Muscle of leg (tissue), 11 donors: ENCODE data around the gene GFPT1. TPM values are rescaled to one million over a fixed set of nuclear protein-coding genes. Genes with fewer than 3 reads are reported as not detected.

Experiments used
- DNase-seq: peaks from one replicate; pipeline ENCODE4 v3.0.0; 2013
- H3K27ac ChIP-seq: one replicate; pipeline ENCODE4 v1.5.1; 2013; ENCODE audit warnings: mild to moderate bottlenecking, low read length, control low read depth
- H3K27me3 ChIP-seq: one replicate; pipeline ENCODE4 v1.6.1; 2013; ENCODE audit warnings: low read length; ENCODE audit not compliant: control insufficient read depth, insufficient read depth
- H3K36me3 ChIP-seq: one replicate; pipeline ENCODE4 v1.6.1; 2013; ENCODE audit warnings: low read length; ENCODE audit not compliant: control insufficient read depth, insufficient read depth
- H3K4me1 ChIP-seq: one replicate; pipeline ENCODE4 v1.6.1; 2013; ENCODE audit warnings: low read length; ENCODE audit not compliant: control insufficient read depth, insufficient read depth
- H3K4me3 ChIP-seq: one replicate; pipeline ENCODE4 v1.5.1; 2013; ENCODE audit warnings: low read length, control low read depth
- H3K9me3 ChIP-seq: replicated peaks from 2 replicates; pipeline ENCODE4 v1.6.1; 2013; ENCODE audit warnings: low read depth, low read length; ENCODE audit not compliant: control insufficient read depth
- WGBS: methylation state at CpG from one replicate; pipeline ENCODE4 v1.1.5; 2013; ENCODE audit warnings: missing lambda C conversion rate; ENCODE audit not compliant: insufficient coverage; 5-methylcytosine and 5-hydroxymethylcytosine counted together
- polyA plus RNA-seq, 8 donors: library from polyadenylated mRNA; unstranded; fragments of 120-200 nt; gene quantifications; one replicate each; pipeline versions ENCODE4 v1.2.1 to v1.2.3, GENCODE V29; 2013; ENCODE audit warnings: inconsistent platforms in 1 of 8, low replicate concordance in 1 of 8; ENCODE audit not compliant: insufficient read length in 8 of 8, insufficient read depth in 1 of 8
- total RNA-seq: library from RNA; stranded (reverse); fragments of 120-200 nt; gene quantifications from one replicate; pipeline ENCODE4 v1.2.4, GENCODE V29; 2013

The GFPT1 gene
- total and polyA plus RNA-seq, 9 donors: 20.0 to 39.2 (median 29.0) TPM

DNA sequence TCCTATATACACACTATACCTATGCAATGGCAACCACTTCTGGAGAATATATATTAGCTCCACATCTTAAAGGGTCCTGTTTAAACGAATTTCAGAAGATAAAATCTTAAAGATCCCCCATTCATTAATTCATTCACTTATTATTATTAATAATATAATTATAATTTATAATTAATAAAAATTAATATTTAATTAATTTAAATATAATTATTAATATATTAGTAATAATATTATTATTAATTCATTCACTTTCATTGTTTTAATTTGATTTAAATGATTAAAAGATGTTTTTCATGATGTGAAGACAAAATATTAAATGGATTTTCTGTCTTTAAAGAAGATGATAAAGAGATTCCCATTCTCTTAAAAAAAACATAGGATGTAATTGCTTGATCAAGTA is 29.1 kb upstream of the GFPT1 start:
- H3K27ac ChIP-seq: no peak overlapping the region
- no peaks in the 10 kb centered on the region for H3K9me3 ChIP-seq
- no peak overlapping the region for H3K4me3 ChIP-seq
- no peak for DNase-seq
- no peaks in the 10 kb centered on the region for H3K27me3 ChIP-seq
- H3K4me1 ChIP-seq: no peaks in the 10 kb centered on the region
- no CpG with 5 or more reads among the region's 1 CpG for WGBS
- H3K36me3 ChIP-seq: peaks cover 35% of the 10 kb centered on the region

DNA sequence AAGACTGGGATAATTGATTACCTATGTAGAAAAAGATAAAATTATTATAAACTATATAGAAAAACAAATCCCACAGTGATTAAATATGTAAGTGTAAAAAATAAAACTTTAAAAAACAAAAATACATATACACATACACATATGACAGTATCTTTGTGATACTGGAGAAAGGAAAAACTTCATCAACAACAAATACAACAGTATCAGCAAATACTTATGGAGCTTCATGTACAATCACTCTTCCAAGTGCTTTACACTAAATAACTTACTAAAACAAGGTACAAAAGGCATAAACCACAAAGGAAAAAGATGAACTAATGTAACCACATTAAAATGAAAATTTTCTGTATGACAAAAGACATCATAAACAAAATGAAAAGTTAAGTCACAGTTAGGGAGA is 24.1 kb upstream of the GFPT1 start:
- H3K27me3 ChIP-seq: no peaks in the 10 kb centered on the region
- no peak for DNase-seq
- peaks cover 38% of the 10 kb centered on the region for H3K36me3 ChIP-seq
- H3K4me3 ChIP-seq: no peak overlapping the region
- no peaks in the 10 kb centered on the region for H3K4me1 ChIP-seq
- H3K9me3 ChIP-seq: no peaks in the 10 kb centered on the region
- H3K27ac ChIP-seq: no peak overlapping the region

DNA sequence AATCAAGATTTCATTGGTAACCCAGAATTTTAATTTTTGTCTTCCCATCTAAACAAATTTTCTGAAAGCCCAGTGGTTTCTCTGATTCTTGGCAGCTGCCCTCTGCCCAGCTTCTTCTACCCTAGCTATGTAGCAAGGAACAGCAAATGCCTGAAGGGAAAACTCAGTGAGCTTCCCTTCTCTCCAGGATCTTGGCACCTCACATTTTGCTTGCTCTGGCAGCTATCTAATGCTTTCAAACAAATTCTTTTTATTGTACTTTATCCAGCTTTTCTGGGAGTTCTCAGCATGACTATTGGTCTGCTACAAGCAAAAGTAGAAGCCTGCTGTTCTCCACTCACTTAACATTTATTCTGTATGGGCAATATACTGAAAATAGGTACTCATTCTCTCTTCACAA is 18.3 kb upstream of the GFPT1 start:
- Histone ChIP-seq H3K36me3 (peaks cover 47% of the 10 kb centered on the region), H3K4me3 (no peak overlapping the region), H3K4me1 (no peaks in the 10 kb centered on the region), H3K27ac (no peak overlapping the region), H3K27me3 (no peaks in the 10 kb centered on the region), H3K9me3 (peaks cover 6% of the 10 kb centered on the region)
- DNase-seq: no peak

DNA sequence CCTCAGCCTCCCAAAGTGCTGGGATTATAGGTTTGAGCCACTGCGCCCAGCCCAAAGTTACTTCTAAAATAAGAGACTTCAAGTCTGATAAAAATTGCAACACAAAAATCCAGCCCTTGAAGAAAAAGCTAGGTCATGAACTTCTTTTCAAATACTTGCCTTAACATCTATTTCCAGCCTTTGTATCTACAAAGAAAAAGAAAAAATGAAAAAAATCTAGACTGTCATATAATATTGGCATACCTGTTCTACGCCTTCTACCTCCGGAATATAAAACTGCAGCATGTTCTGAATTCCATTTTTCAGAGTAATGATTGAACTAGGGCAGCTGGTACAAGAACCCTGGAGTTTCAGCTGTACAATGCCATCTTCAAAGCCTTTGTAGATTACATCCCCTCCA is 13.1 kb upstream of the GFPT1 start:
- Histone ChIP-seq H3K4me1 (no peaks in the 10 kb centered on the region), H3K27me3 (no peaks in the 10 kb centered on the region), H3K4me3 (no peak overlapping the region), H3K36me3 (peaks cover 41% of the 10 kb centered on the region), H3K27ac (no peak overlapping the region), H3K9me3 (peaks cover 6% of the 10 kb centered on the region)
- DNase-seq: no peak
- WGBS: no CpG with 5 or more reads among the region's 3 CpGs

DNA sequence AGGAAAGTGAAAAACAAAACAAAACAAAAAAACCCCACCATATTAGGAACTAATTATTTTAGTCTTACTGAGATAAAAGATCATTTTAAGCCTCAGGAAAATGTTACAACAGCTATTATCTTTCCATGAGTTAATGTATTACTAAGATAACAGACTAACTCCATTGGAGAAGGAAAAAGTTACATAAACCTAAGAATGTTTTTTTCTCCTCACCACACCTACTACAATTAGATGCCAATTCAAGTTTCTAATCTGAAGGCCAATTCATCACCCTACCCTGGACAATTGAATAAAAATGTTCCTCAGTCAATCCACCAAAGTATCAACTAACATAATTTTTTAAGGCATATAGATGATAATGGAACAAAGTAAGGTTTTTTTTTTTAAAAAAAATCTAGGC is 10.2 kb upstream of the GFPT1 start:
- peaks cover 23% of the 10 kb centered on the region for H3K36me3 ChIP-seq
- H3K27ac ChIP-seq: no peak overlapping the region
- H3K27me3 ChIP-seq: no peaks in the 10 kb centered on the region
- no peaks in the 10 kb centered on the region for H3K9me3 ChIP-seq
- no peak overlapping the region for H3K4me3 ChIP-seq
- no peaks in the 10 kb centered on the region for H3K4me1 ChIP-seq
- DNase-seq: no peak

DNA sequence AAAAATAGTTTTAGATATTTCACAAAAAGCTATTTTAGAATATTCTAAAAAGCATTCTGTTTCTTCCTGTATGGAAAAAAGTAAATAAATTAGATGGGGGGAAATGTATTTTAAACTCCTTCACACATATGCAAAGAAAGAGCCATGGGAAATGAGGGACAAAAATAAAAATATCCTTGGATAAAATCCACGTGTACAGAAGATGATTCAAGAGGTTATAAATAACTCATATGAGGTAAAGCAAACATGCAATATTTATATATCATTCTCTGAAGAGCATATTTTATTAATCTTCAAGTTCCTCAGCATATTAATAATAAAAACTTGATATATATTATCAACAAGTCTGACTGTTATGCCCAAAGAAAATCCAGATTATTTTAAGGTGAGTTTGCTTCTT is 8.8 kb upstream of the GFPT1 start:
- H3K27me3 ChIP-seq: no peaks in the 10 kb centered on the region
- H3K4me1 ChIP-seq: no peaks in the 10 kb centered on the region
- WGBS: no CpG with 5 or more reads among the region's 1 CpG
- H3K4me3 ChIP-seq: no peak overlapping the region
- no peaks in the 10 kb centered on the region for H3K9me3 ChIP-seq
- peak; percentile 29 for DNase-seq
- H3K27ac ChIP-seq: no peak overlapping the region
- H3K36me3 ChIP-seq: peaks cover 20% of the 10 kb centered on the region

DNA sequence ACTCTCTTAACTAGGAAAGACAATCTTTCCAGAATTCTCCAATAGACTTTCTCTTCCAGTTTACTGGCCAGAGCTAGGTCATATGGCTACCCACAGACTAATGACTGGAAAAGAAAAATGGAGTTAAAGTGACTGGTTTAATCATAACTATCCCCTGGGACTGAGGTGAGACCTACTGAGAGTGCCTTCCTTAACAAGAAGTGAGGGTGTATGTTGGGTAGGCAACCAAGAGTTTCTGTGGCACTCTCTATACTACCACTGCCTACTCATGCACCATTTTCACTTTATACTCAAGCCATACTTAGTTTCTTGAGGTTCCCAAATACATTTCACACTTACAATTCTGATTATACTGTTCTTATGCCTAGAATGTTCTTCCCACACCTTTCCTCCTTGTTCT is 6.9 kb upstream of the GFPT1 start:
- no peak for DNase-seq
- Histone ChIP-seq H3K4me1 (no peaks in the 10 kb centered on the region), H3K9me3 (no peaks in the 10 kb centered on the region), H3K4me3 (no peak overlapping the region), H3K27me3 (no peaks in the 10 kb centered on the region), H3K27ac (no peak overlapping the region), H3K36me3 (peaks cover 14% of the 10 kb centered on the region)

DNA sequence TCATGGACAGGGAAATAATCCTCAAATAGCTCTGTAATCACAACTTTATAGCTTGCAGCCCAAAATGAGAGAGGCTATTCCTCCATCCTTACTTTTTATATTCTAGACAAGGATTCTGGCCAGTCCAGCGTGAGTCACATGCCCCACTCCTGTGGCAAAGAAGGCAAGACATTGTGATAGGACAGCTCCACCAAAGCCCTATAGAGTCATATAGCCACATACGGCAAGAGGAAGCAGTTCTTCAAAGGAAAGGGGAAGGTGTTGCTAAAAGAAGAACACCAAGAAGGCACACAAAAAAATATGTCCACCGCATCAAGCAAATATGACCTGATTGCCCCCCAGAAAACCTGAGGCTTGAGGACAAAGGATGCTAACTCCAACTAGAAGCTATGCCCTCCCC is 3.4 kb upstream of the GFPT1 start:
- peaks cover 5% of the 10 kb centered on the region for H3K4me1 ChIP-seq
- no peak overlapping the region for H3K27ac ChIP-seq
- peaks cover 4% of the 10 kb centered on the region for H3K36me3 ChIP-seq
- WGBS: 100% methylated on average over 1 of the region's 3 CpGs
- no peak overlapping the region for H3K4me3 ChIP-seq
- no peaks in the 10 kb centered on the region for H3K9me3 ChIP-seq
- no peaks in the 10 kb centered on the region for H3K27me3 ChIP-seq
- DNase-seq: no peak

DNA sequence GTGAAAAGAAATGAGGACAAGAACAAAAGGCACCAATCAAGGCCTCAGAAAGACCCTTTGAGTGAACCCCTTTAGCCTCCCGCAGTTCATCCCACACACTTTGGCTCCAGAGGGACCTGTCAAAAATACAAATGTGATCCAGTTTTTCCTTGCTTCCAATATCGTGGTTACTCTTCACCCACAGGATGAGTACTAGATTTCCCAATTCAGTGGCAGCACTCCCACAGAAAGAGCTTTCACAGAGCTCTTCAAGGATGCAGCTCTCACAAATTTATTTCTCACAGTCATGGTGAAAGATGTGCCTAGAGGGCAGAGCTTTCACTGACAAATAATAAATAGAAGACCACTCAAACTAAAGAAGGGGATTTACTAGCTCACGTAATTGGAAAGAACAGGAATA is 3.0 kb upstream of the GFPT1 start:
- WGBS: 91% methylated on average over 3 of the region's 3 CpGs
- Histone ChIP-seq H3K27me3 (no peaks in the 10 kb centered on the region), H3K4me3 (no peak overlapping the region), H3K4me1 (peaks cover 5% of the 10 kb centered on the region), H3K9me3 (no peaks in the 10 kb centered on the region), H3K36me3 (peaks cover 4% of the 10 kb centered on the region), H3K27ac (no peak overlapping the region)
- no peak for DNase-seq

DNA sequence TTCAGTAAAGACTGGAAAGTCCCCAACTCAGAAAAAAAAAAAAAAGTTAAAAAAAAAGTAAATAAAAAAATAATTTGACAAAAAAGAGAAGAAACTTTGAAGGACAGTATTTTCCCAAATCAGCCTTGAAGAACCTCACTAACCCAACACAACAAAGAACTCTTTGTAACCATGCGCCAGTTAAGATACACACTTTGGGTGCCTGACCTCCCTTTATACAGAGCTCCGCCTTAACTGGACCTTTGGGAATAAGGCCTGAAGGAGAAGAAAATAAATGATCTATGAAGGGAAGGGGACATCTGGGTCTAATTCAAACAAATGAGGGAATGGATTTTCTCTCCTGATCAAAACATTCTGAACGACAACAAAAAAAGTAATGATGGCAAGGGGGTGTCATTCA is 2.2 kb upstream of the GFPT1 start:
- Histone ChIP-seq H3K36me3 (peaks cover under 1% of the 10 kb centered on the region), H3K4me1 (peaks cover 5% of the 10 kb centered on the region), H3K27me3 (no peaks in the 10 kb centered on the region), H3K4me3 (no peak overlapping the region), H3K9me3 (no peaks in the 10 kb centered on the region), H3K27ac (no peak overlapping the region)
- DNase-seq: no peak
- WGBS: no CpG with 5 or more reads among the region's 3 CpGs

DNA sequence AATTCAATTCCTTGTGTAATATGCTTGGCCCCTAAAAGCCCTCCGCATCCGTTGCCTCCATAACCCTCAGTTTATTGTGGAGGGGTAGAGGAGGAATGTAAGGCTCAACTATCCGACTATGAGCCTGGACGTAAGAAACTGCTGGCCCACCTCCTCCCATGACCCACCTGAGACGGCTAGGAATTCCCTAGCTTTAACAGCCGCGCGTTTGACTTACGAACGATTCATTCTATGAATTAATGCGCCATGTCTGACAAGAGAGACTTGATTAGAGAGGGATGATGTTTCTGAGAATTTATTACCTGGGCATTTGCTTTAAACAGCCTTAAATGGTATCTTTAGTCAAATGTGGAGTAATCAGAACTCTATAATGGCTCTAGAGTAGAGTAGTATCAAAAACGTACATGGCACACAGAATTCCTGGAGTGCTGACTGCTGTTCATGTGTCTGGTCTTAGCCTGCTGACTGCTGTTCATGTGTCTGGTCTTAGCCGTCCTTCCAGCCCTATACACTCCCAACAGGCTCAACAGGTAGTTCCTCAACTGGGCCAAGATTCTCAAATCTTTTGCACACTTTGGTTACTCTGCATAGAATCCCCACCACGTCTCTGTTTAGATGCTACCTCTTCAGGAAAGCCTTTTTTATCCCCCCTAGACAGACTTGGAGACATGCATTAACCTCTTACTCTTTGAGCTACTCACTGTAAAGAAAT is 899 bp upstream of the GFPT1 start:
- Histone ChIP-seq H3K27me3 (no peaks in the 10 kb centered on the region), H3K9me3 (no peaks in the 10 kb centered on the region), H3K27ac (peak overlapping the region; percentile 96), H3K4me1 (peaks cover 5% of the 10 kb centered on the region), H3K36me3 (no peaks in the 10 kb centered on the region), H3K4me3 (peak overlapping the region; percentile 78)
- DNase-seq: no peak
- WGBS: 63% methylated on average over 2 of the region's 14 CpGs
